Dedifferentiated amniotic fluid mesenchymal stem cell (primary cell): ENCODE results near the gene NBPF1.
"Not testable (repeated sequence)": the region's sequence is repeated elsewhere in the genome, so short reads cannot be mapped to it uniquely, and the experiment has no call there.

Experiments
- DNase-seq: peaks from one replicate; pipeline ENCODE4 v3.0.0-alpha.2; 2016; ENCODE audit errors: extremely low spot score

Gene NBPF1

DNA sequence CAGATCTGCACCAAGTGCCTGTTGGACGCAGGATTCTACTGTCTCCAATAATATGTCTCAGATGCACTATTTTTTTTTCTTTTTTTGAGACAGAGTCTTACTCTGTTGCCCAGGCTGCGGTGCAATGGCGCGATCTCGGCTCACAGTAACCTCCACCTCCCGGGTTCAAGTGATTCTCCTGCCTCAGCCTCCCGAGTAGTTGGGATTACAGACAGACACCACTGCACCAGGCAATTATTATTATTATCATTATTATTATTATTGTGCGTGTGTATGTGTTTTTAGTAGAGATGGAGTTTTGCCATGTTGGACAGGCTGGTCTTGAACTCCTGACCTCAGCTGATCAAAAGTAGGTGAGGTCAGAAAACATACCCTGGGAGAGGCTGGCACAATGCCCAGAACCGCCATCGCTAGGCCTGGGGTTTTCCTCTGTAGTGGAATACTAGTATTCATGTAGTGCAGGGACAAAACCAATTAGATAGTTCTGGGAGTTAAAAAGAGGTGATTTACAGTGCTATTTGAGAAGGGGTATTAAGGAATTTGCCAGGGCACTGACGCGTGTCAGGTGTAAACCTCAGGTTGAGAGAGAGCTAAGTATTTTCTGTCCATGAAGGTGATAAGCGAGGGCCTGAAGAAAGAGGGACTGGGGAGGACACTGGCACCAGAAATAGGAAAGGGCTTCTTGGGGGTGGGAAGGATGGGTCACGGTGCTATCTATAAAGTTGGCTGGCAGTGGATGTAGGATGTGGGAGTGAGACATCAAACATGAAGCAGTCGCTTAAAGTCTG, 100.5 kb downstream of the NBPF1 start:
- not testable (repeated sequence) for DNase-seq
